BE2C (cell line): Measurements from ENCODE around the gene ATP2A1.

Experiments
- DNase-seq: peaks from one replicate; pipeline ENCODE4 v3.0.0-alpha.2; 2020
- H3K27me3 ChIP-seq: fragments of 250-450 bp; sonication (Bioruptor Pico); 2 replicates; pipeline ENCODE4 v1.5.1; 2020; ENCODE audit warnings: mild to moderate bottlenecking
- H3K36me3 ChIP-seq: fragments of 250-450 bp; sonication (Bioruptor Pico); 2 replicates; pipeline ENCODE4 v1.5.1; 2020; ENCODE audit warnings: mild to moderate bottlenecking
- H3K4me1 ChIP-seq: fragments of 250-450 bp; sonication (Bioruptor Pico); 2 replicates; pipeline ENCODE4 v1.5.1; 2020
- H3K4me3 ChIP-seq: 2 replicates; pipeline ENCODE4 v1.5.1; 2011; ENCODE audit warnings: low read depth, low read length
- H3K9me3 ChIP-seq: fragments of 250-450 bp; sonication (Bioruptor Pico); 2 replicates; pipeline ENCODE4 v1.5.1; 2020
- CTCF ChIP-seq: IDR thresholded peaks from 2 replicates; pipeline ENCODE4 v1.5.1; 2012; ENCODE audit warnings: mild to moderate bottlenecking, low read depth, low read length

Gene ATP2A1

GRCh38 chr16:28905229-28905754 lies 27.0 kb downstream of the ATP2A1 start:
- Histone ChIP-seq H3K27me3 (no peaks in the 10 kb centered on the region), H3K4me1 (no peaks in the 10 kb centered on the region), H3K9me3 (no peaks in the 10 kb centered on the region), H3K4me3 (no peak overlapping the region), H3K36me3 (no peaks in the 10 kb centered on the region)
- TF ChIP-seq CTCF = no peak
- no peak for DNase-seq

- no peak for TF ChIP-seq CTCF
- no peak for DNase-seq
- Histone ChIP-seq H3K4me3 (no peak overlapping the region), H3K9me3 (no peaks in the 10 kb centered on the region), H3K27me3 (no peaks in the 10 kb centered on the region), H3K4me1 (no peaks in the 10 kb centered on the region), H3K36me3 (no peaks in the 10 kb centered on the region)
Measured at GRCh38 chr16:28905800-28906372, 27.6 kb downstream of the ATP2A1 start.

GRCh38 chr16:28910086-28911031 lies 32.1 kb downstream of the ATP2A1 start:
- H3K4me3 ChIP-seq = no peak overlapping the region
- H3K4me1 ChIP-seq = no peaks in the 10 kb centered on the region
- no peak for TF ChIP-seq CTCF
- no peaks in the 10 kb centered on the region for H3K9me3 ChIP-seq
- H3K27me3 ChIP-seq = no peaks in the 10 kb centered on the region
- no peaks in the 10 kb centered on the region for H3K36me3 ChIP-seq
- DNase-seq = no peak

DNA sequence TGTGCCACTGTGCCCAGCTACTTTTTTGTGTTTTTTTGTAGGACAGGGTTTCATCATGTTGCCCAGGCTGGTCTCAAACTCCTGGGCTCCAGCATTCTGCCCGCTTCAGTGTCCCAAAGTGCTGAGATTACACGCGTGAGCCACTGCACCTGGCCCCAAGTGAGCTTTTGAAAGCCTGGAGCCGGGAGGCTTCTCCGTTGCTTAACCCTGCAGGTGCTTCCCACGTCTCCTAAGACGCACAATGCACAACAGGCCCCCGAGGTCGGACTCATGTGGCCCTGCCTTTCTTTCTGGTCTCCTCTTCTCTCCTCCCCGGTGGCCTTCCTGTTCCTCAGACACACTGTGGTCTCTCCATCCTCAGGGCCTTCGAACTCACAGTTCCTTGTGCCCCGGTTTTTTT lies 34.3 kb downstream of the ATP2A1 start:
- no peaks in the 10 kb centered on the region for H3K9me3 ChIP-seq
- H3K27me3 ChIP-seq = no peaks in the 10 kb centered on the region
- no peaks in the 10 kb centered on the region for H3K36me3 ChIP-seq
- no peak overlapping the region for H3K4me3 ChIP-seq
- no peaks in the 10 kb centered on the region for H3K4me1 ChIP-seq
- no peak for DNase-seq
- TF ChIP-seq CTCF = no peak

DNA sequence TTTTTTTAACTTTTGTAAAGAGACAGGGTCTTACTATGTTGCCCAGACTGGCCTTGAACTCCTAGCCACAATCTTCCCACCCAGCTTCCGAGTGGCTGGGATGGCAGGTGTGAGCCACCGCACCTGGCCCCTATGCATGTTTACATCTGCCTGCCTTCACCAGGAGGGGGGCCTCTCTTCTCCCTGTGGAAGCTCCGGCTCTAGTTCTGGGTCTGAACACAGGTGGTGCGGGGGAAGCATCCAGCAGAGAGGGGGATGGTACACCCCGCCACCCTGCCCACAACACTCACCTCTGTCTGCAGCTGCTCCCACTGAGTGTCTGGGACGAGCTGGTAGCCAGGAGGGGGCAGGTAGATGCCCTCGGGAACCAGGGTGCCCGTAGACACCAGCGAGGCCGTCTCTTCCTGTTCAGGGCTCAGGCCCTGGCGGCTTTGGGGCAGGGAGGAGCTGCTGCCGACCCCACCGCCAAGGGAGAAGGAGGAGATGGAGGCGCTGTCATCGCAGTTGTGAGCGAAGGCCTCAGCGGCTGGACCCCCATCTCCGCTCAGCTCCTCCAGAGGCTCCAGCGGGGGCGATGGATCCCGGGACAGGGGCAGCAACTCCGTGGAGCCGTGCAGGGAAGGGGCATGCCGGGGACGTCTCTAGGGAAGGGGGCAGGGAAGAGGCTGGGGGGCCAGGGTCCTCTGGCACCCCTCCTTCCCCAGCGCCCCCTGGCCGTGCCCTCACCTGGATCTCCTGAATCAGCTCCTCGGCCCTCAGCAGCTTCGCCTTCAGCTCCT lies 35.8 kb downstream of the ATP2A1 start:
- Histone ChIP-seq H3K27me3 (no peaks in the 10 kb centered on the region), H3K9me3 (no peaks in the 10 kb centered on the region), H3K4me3 (no peak overlapping the region), H3K36me3 (no peaks in the 10 kb centered on the region), H3K4me1 (no peaks in the 10 kb centered on the region)
- no peak for TF ChIP-seq CTCF
- DNase-seq = no peak
